Measurements from ENCODE around the gene METTL13. TPM values are rescaled to one million over a fixed set of nuclear protein-coding genes. Genes with fewer than 3 reads are reported as not detected.
"Not testable (repeated sequence)": the region's sequence is repeated elsewhere in the genome, so short reads cannot be mapped to it uniquely, and the experiment has no call there.

Gene METTL13
- total RNA-seq, 1 experiment from 2014 or later, result 49.8 TPM

DNA sequence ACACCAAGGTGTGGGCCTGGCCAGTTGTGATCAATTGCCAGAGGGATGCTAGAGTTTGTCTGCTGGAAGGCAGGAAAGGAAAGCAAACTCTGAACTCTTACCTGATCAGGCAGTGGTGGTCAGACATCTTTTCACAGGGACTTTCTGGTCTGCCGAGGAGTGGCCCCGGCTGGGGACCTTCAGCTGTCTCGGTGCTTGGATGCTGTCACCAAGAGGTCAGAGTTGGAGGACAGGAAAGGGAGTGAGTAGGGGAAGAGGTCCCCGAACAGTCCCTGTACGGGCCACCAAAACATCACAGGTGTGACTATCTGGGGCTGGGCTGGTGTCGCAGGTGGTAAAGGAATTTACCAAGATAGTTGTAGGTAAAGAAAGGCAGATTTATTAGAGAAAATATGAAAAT lies 17.7 kb upstream of the METTL13 start:
- DNase-seq (ENCODE audit: low spot score), result no peak

DNA sequence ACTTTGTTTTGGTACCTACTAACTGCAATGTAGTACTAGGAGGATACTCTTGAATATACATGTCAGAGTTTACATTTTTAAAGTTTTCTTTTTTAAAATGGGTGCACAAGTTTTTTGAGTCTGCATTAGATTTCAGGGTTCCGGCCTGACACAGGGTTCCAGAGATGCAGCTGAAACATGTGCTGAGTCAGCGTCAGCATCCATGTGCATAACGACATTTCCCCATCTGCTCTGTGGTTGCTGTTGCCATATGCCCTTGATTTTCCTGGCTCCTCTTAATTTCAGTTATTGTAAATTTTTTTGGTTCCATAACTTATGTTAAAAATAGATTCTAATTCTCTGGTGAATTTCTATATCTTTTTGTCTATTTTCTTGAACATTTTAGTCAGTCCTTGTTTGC lies 12.3 kb upstream of the METTL13 start:
- DNase-seq (ENCODE audit: low spot score), result no peak

DNA sequence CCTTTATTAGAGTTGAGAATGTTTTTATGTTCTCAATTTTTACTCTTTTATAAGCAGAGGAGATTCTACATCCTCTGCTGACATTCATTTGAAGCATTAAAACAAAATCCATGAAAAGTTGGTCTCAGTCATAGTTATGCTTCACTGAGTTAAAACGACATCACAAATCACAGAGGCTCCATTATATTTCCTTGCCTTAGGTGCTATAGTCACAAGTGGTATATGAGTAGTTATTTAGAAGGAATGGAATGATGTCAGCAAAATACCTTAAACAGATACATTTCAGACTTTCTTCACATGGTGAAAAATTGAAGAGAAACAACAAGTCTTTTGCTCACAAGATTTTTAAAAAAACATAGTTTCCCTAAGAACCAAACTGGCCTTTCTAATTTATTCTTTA lies 11.7 kb upstream of the METTL13 start:
- no peak for DNase-seq (ENCODE audit: low spot score)

DNA sequence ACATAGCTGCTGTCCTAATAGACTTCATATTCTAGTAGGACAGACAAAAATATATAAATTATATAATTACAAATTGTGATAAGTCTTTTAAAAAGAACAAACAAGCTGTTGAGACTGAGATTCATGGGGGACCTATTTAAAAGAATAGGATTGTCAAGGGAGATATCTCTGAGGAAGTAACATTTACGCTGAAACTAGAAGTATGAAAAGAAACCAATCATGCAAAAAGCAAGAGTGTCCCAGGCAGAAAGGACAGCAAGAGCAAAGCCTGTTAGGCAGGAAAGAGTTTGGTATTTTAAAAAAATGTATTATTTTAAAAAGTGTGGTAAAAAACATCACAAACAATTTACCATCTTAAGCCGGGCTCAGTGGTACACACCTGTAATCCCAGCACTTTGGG lies 9.1 kb upstream of the METTL13 start:
- DNase-seq (ENCODE audit: low spot score), result no peak

DNA sequence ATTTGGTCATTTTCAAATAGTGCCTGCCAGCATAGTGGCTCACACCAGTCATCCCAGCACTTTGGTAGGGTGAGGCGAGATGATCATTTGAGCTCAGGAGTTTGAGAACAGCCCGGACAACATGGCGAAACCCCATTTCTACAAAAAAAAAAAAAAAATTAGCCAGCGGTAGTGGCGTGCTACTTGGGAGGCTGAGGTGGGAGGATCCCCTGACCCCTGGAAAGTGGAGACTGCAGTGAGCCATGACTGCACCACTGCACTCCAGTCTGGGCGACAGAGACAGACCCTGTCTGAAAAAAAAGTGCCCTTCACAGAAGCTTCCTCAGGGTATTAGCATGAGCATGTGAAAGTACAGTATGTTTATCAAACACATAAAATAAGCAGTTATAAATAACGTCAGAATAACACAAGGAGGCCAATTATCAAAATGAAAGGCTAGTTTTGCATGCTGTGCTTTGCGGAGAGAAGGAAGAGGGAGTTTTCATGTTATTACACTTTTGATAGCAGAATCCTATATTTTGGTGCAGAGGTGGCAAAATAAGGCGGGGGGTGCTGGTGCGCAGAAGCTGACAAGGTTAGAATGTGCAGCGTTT lies 781 bp upstream of the METTL13 start:
- DNase-seq (ENCODE audit: low spot score), result no peak

DNA sequence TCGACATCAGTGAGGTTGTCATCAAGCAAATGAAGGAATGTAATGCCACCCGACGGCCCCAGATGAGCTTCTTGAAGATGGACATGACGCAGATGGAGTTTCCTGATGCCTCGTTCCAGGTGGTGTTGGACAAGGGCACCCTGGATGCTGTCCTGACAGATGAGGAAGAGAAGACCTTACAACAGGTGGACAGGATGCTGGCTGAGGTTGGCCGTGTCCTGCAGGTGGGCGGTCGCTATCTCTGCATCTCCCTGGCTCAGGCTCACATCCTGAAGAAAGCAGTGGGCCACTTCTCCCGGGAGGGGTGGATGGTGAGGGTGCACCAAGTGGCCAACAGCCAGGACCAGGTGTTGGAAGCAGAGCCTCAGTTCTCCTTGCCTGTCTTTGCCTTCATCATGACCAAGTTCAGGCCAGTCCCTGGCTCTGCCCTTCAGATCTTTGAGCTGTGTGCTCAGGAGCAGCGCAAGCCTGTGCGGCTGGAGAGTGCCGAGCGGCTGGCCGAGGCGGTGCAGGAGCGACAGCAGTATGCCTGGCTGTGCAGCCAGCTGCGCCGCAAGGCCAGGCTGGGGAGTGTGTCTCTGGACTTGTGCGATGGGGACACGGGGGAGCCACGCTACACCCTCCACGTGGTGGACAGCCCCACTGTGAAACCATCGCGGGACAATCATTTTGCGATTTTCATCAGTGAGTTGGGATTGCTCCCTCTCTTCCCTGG lies 2.5 kb downstream of the METTL13 start:
- no peak for DNase-seq (ENCODE audit: low spot score)

DNA sequence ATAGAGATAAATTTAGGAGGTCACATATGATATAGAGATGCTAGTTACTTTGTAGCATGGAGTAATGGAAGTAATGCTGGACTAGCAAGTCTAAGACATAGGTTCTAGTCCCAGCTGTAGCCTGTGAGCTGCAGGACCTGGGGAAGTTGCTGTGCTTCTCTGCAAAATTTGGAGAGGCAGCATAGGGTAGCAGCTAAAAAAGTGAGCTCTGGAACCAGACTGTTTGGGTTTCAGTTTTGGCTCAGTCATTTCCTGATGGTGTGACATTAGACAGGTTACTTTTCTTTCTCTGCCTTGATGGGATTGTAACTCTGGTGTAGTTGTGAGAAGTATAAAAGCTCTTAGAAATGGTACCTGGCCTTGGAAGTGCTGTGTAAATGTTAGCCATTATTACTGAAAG lies 3.3 kb downstream of the METTL13 start:
- no peak for DNase-seq (ENCODE audit: low spot score)

DNA sequence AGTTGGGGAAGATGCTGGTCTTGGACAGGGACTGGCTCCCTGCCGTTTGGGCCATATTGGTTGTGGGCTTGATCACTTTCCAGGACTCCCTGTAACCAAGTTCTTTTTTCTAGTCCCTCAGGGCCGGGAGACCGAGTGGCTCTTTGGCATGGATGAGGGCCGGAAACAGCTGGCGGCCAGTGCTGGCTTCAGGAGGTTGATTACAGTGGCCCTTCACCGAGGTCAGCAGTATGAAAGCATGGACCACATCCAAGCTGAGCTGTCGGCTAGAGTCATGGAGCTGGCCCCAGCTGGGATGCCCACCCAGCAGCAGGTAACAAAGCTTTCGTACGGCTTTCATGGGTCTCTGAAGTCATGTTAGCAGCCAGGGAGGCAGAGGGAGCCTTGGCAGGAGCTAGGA lies 4.3 kb downstream of the METTL13 start:
- no peak for DNase-seq (ENCODE audit: low spot score)

DNA sequence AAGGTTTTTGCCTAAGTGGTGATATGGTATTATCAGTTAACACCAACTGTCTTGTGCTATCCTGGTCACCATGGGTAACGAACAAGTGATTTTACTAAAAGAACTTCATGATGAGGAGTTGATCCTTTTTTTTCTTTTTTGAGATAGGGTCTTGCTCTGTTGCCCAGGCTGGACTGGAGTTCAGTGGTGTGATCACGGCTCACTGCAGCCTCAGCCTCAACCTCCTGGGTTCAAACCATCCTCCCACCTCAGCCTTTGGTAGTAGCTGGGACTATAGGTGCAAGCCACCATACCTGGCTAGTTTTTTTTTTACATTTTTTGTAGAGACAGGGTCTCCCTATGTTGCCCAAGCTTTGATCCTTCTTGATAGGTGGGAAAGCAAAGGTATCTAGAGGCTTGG lies 5.1 kb downstream of the METTL13 start:
- DNase-seq (ENCODE audit: low spot score), result no peak

DNA sequence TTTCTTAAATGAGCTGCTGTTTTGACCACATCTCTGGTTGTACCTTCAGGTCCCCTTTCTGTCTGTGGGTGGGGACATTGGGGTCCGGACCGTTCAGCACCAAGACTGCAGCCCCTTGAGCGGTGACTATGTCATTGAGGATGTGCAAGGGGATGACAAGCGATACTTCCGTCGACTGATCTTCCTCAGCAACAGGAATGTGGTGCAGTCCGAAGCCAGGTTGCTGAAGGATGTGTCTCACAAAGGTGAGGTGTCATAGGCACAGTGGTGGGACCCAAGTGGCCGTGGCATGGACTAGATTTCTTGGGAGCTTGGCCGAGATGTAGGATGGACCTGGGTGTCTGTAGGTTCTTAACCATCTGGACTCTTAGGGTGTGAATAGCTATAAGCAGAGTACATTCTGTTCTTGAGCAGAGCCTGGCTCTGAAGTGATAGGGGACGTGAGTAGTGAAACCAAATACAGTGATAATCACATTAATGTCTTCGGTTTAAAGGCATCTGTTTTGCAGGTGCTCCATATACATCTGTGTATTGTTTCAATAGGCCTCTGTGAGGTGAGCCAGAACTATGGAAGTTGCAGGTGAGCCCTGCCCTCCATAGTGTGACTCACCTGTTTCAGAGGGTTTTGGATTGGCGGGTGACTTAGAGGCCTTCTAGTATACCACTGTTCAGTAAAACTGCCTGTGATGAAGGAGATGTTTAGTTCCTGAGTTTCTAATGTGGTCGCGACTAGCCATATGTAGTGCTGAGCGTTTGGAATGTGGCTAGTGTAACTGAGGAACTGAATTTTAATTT lies 6.4 kb downstream of the METTL13 start:
- no peak for DNase-seq (ENCODE audit: low spot score)

DNA sequence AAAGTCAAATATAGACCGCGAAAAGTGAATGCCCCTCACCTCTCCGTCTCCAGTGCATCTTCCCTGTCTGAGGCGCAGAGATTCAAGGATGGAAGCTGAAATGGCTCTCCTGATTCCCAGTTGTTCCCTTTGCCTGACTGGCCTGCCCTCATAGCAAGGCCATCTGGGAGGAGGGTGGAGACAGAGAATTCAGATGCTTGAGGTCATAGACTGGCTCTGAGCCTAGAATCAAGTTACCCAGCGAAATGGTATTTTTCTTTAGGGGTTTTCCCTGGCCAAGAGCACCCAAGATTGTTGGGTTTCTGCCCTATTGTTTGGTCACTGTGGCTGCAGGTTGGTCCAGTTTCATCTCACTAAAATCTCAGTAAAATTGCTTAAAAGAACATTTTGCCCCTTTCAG lies 7.2 kb downstream of the METTL13 start:
- DNase-seq (ENCODE audit: low spot score), result peak; percentile 83

DNA sequence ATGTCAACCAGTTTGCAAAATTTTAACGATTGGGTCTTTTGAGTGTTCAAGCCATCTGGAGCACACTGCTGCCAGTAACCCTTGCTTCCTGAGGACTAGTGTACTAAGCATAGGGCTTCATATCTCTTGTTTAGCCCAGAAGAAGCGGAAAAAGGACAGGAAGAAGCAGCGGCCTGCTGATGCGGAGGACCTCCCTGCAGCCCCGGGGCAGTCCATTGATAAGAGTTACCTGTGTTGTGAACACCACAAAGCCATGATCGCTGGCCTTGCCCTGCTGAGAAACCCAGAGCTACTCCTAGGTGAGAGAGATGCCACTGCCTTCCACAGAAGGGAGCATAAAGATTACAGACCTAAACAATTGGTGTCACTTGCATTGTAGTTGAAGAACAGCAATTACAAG lies 8.9 kb downstream of the METTL13 start:
- DNase-seq (ENCODE audit: low spot score), result no peak

DNA sequence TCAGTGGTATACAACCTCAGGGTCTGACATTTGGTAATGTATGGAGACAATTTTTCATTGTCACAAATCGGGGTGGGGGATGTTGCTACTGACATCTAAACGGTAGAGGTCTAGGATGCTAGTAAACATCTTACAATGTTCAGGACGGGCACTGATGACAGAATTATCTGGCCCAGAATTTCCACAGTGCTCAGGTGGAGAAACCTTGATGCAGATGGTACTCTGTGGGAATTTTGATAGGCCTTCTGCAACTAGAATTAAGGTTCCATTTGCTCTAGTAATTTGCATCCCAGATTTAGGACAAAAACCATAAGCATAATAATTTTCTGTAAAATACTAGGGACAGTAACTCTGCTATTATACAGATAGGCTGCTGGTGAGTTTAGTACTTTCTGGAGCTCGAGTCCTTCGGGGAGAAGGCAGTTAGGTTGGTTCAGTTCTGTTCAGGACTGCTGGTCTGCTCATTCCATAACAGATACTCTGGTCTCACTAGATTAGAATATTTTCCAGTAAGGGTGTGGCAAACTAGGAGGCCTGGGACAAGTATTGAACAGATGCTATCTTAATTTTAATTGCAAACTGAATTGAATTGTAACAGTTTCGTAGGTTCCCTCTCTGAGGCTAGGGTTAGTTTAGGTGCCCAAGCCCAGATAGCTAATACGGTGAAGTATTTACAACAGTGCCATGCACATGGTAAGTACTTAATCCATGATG lies 11.4 kb downstream of the METTL13 start:
- no peak for DNase-seq (ENCODE audit: low spot score)

DNA sequence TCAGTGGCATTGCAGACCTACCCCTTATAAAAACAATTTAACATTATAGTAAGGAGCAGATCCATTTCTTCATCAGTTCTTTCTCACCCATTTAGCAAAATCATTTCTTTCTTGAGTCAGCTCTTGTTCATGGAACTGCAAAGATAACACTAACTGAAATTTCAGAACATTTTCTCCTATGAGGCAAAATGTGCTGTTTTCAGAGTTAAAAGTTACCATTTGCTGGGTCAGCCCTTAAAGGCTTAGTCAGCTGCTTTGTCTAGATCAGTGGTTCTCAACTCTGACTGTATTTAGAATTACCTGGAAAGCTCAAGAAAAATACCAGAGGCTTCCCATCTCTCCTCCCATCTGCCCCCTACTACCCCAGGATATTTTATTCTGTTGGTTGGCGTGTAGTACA lies 12.2 kb downstream of the METTL13 start:
- no peak for DNase-seq (ENCODE audit: low spot score)

DNA sequence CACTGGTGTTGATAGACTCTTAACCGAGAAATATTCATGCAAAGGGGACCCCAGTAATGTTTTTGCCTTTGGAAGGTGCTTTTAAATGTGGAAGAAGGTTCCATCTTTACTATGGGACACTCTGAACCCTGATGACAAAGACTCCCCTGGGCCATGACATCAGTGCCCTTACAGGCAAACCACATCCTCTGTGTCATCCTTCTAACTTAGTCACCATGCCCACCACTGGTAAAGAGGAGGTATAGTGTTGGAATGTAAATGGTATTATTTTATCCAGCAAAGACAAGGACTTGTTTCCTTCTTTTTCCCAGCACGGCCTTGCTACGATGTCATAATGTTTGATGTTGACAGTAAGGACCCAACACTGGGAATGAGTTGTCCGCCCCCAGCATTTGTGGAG lies 12.6 kb downstream of the METTL13 start:
- peak; percentile 96 for DNase-seq (ENCODE audit: low spot score)

DNA sequence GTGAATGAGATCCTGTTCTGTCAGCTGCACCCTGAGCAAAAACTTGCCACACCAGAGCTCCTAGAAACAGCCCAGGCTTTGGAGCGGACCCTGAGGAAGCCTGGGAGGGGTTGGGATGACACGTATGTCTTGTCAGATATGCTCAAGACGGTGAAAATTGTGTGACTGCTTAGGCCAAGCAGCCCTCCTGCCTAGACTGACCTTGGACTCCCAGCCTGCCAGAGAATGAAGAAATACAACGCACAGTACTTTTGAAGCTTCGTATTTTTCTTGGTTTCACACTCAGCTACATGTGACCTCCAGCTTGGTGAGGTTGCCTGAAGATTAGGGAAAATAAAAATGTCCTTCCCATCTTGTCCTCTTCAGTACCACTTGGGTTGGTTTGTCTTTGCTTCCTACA lies 15.1 kb downstream of the METTL13 start:
- DNase-seq (ENCODE audit: low spot score), result no peak

DNA sequence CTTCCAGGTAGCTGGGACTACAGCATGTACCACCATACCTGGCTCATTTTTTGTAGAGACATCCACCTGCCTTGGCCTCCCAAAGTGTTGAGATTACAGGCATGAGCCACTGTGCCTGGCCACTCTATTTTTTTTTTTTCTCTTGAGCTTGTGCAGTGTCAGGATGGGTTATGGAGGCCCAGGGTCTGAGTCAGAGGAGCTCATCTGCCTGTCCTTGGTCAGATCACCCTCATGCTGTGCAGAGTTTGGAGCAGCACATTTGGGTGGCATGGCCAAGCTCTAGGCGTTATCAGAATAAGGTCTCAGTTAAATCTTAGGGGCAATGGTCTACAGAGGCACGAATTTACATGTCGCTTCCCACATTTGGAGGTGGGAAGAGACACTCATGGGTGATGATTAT lies 16.9 kb downstream of the METTL13 start:
- DNase-seq (ENCODE audit: low spot score), result no peak

DNA sequence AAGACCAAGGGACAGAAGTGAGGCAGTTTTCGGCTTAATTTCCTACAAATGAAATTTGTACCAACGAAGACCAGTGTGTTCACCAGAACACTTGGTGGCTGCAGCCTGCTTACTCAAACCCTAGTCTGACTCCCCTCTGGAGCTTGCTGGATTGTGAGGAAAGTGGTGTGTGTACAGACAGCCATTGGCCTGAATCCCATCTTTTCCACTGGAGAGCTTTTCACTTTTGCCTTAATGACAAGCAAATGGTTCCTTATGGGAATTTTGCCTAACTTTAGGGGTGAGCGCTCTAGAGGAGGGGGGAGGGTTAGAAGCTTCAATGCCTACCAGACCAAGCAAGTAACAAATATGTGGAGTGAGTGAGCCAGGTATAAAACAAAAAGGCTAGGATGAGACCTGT lies 17.3 kb downstream of the METTL13 start:
- DNase-seq (ENCODE audit: low spot score), result no peak

DNA sequence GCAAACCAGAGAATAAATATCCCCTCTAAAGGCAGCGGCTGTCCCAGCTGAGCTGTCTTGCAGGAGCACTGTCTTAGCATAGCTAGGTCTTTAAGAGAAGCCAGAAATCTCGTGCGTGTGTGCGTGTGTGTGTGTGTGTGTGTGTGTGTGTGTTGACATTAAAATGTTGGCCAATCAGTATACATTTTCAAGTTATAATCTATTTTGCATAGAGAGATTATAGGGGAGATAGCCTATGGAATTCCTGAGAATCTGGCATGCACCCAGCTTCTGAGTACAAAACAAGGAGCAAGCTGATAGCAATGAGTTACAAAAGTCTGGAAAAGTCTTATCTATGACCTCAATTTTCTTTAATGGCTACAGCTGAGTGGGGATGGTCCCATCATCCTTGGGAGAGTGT lies 17.7 kb downstream of the METTL13 start:
- DNase-seq (ENCODE audit: low spot score), result no peak

DNA sequence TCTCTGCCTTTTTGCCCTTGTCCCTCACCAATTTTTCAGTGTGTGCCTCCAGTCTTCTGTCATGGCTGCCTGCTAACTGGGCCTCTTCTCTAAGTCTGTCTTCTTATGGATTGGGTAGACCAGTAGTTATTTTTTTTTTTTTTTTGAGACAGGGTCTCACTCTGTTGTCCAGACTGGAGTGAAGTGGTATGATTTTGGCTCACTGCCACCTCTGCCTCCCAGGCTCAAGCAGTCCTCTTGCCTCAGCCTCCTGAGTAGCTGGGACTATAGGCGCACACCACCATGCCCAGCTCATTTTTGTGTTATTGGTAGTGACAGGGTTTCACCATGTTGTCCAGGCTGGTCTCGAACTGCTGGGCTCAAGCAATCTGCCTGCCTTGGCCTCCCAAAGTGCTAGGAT lies 18.2 kb downstream of the METTL13 start:
- not testable (repeated sequence) for DNase-seq (ENCODE audit: low spot score)

DNA sequence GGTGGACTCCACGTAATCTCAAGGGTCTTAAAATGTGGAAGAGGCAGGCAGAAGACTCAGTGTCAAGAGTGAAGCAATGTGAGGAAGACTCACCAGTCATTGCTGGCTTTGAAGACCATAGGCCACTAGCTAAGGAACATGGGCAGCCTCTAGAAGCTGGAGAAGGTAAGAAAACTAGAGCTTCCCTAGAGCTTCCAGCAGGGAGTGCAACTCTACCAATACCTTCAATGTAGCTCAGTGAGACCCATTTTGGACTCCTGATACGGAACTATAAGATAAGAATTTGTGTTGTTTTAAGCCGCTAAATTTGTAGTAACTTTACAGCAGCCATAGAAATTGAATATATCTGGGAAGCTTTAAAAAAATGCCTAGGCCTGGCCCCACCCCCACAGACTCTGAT lies 18.9 kb downstream of the METTL13 start:
- DNase-seq (ENCODE audit: low spot score), result no peak

DNA sequence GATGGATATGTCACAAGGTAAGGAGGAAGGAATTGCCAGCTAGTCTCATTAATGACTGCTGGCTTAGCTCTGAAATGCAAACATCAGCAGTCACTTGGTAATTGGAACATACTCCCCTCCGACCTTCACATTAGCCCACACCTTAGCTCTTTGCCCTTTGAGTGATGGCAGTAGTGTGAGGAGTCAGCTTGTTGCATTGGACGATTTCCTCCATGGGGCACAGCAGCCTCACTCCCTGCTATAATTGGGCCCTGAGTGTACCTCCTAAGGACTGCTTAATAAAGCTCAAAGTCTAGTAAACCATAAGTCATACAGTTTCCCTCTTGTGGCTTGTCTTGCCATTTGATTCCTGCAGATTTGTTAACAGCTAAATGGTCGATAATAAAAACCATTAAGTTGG lies 19.4 kb downstream of the METTL13 start:
- DNase-seq (ENCODE audit: low spot score), result no peak

DNA sequence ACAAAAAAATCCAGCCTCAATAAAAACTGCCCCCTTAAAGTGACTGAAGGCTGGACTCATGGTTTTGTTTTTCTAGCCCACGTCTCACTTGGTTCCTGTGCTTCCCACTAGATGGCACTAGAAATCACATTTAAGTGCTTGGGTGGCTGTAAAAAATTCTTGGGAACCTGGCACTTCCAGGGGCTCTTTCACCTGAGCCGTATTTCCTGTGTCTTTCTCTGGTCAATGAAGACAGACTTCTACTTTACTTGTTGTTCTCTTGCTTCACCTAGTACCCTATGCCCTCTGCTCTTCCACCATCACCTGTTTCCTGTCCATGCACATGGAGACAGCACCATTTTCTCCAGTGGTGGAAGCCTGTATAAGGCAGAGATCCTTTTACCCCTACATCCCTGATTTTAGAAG lies 20.0 kb downstream of the METTL13 start:
- peak; percentile 53 for DNase-seq (ENCODE audit: low spot score)
